ENCODE measurements around the gene DAPL1. TPM values are rescaled to one million over a fixed set of nuclear protein-coding genes. Genes with fewer than 3 reads are reported as not detected.

The DAPL1 gene
- total RNA-seq, 2 experiments from 2014 or later, result not detected

GRCh38 chr2:158779621-158780020, 15.5 kb upstream of the DAPL1 start:
- no peak for TF ChIP-seq CTCF (IDR thresholded peaks at IDR 0.05)
- peaks cover 18% of the 10 kb centered on the region for H3K27me3 Mint-ChIP-seq
- no peak overlapping the region for H3K4me3 ChIP-seq (ENCODE audit: low read length)
- no peaks in the 10 kb centered on the region for H3K36me3 ChIP-seq (ENCODE audit: insufficient read depth, low read length)
- H3K27me3 ChIP-seq (ENCODE audit: control insufficient read depth in 1 of 2, insufficient read depth in 2 of 2, low read length in 2 of 2), result no peaks in the 10 kb centered on the region
- no peaks in the 10 kb centered on the region for H3K4me1 ChIP-seq (ENCODE audit: insufficient read depth, low read length)
- H3K9me3 Mint-ChIP-seq, result no peaks in the 10 kb centered on the region
- no peak for DNase-seq
- no peaks in the 10 kb centered on the region for H3K36me3 Mint-ChIP-seq (ENCODE audit: low read depth)
- CTCF ChIA-PET, result no interaction called here
- H3K4me1 Mint-ChIP-seq (ENCODE audit: low read depth), result no peaks in the 10 kb centered on the region
- no peak for ATAC-seq (ENCODE audit: poor library complexity)
- no peaks in the 10 kb centered on the region for H3K9me3 ChIP-seq (ENCODE audit: control insufficient read depth in 1 of 2, insufficient read depth in 1 of 2, low read length in 2 of 2)
- H3K27ac ChIP-seq (ENCODE audit: low read depth in 1 of 2, low read length in 2 of 2), result no peak overlapping the region
- POLR2A ChIA-PET, result no interaction called here
- no peak overlapping the region for H3K4me3 Mint-ChIP-seq
- intact Hi-C loops (cut with DNase I, micrococcal nuclease), result no loop called here
- no peak overlapping the region for H3K27ac Mint-ChIP-seq

GRCh38 chr2:158781353-158781961, 13.7 kb upstream of the DAPL1 start:
- no peaks in the 10 kb centered on the region for H3K4me1 Mint-ChIP-seq (ENCODE audit: low read depth)
- no peaks in the 10 kb centered on the region for H3K9me3 Mint-ChIP-seq
- Histone ChIP-seq H3K4me3 (ENCODE audit: low read length) (no peak overlapping the region), H3K9me3 (ENCODE audit: control insufficient read depth in 1 of 2, insufficient read depth in 1 of 2, low read length in 2 of 2) (no peaks in the 10 kb centered on the region), H3K27ac (ENCODE audit: low read depth in 1 of 2, low read length in 2 of 2) (no peak overlapping the region), H3K36me3 (ENCODE audit: insufficient read depth, low read length) (no peaks in the 10 kb centered on the region), H3K4me1 (ENCODE audit: insufficient read depth, low read length) (no peaks in the 10 kb centered on the region), H3K27me3 (ENCODE audit: control insufficient read depth in 1 of 2, insufficient read depth in 2 of 2, low read length in 2 of 2) (no peaks in the 10 kb centered on the region)
- intact Hi-C loops (cut with DNase I, micrococcal nuclease), result no loop called here
- H3K4me3 Mint-ChIP-seq, result no peak overlapping the region
- H3K36me3 Mint-ChIP-seq (ENCODE audit: low read depth), result no peaks in the 10 kb centered on the region
- H3K27ac Mint-ChIP-seq, result no peak overlapping the region
- peaks cover 18% of the 10 kb centered on the region for H3K27me3 Mint-ChIP-seq
- CTCF ChIA-PET, result no interaction called here
- no peak for TF ChIP-seq CTCF (IDR thresholded peaks at IDR 0.05)
- DNase-seq (no peak), ATAC-seq (ENCODE audit: poor library complexity) (no peak)
- POLR2A ChIA-PET, result no interaction called here

- H3K4me3 ChIP-seq (ENCODE audit: low read length), result no peak overlapping the region
- no peaks in the 10 kb centered on the region for H3K36me3 Mint-ChIP-seq (ENCODE audit: low read depth)
- CTCF ChIA-PET, result no interaction called here
- DNase-seq, result no peak
- H3K4me3 Mint-ChIP-seq, result no peak overlapping the region
- H3K27me3 Mint-ChIP-seq, result peaks cover 18% of the 10 kb centered on the region
- H3K9me3 Mint-ChIP-seq, result no peaks in the 10 kb centered on the region
- H3K9me3 ChIP-seq (ENCODE audit: control insufficient read depth in 1 of 2, insufficient read depth in 1 of 2, low read length in 2 of 2), result no peaks in the 10 kb centered on the region
- no peak overlapping the region for H3K27ac ChIP-seq (ENCODE audit: low read depth in 1 of 2, low read length in 2 of 2)
- no peak for ATAC-seq (ENCODE audit: poor library complexity)
- H3K27ac Mint-ChIP-seq, result no peak overlapping the region
- H3K4me1 ChIP-seq (ENCODE audit: insufficient read depth, low read length), result no peaks in the 10 kb centered on the region
- intact Hi-C loops (cut with DNase I, micrococcal nuclease), result no loop called here
- POLR2A ChIA-PET, result no interaction called here
- no peak for TF ChIP-seq CTCF (IDR thresholded peaks at IDR 0.05)
- no peaks in the 10 kb centered on the region for H3K4me1 Mint-ChIP-seq (ENCODE audit: low read depth)
- no peaks in the 10 kb centered on the region for H3K27me3 ChIP-seq (ENCODE audit: control insufficient read depth in 1 of 2, insufficient read depth in 2 of 2, low read length in 2 of 2)
- no peaks in the 10 kb centered on the region for H3K36me3 ChIP-seq (ENCODE audit: insufficient read depth, low read length)
Observed at GRCh38 chr2:158782136-158782535, 13.0 kb upstream of the DAPL1 start.
